GM12891 (cell line): ENCODE measurements around the gene ZP2.

Experiments
- PAX5 ChIP-seq: IDR thresholded peaks from 2 replicates; pipeline ENCODE4 v1.6.1; 2011; ENCODE audit warnings: low read length, moderate library complexity, mild to moderate bottlenecking; ENCODE audit not compliant: insufficient read depth, severe bottlenecking
- POLR2A ChIP-seq: IDR thresholded peaks from 2 replicates; pipeline ENCODE4 v1.6.1; 2011; ENCODE audit warnings: low read depth, low read length, control low read depth
- POLR2AphosphoS5 ChIP-seq: IDR thresholded peaks from 2 replicates; pipeline ENCODE4 v1.6.1; 2011; ENCODE audit warnings: low read depth, low read length, control low read depth
- SPI1 ChIP-seq: IDR thresholded peaks from 2 replicates; pipeline ENCODE4 v1.6.1; 2011; ENCODE audit warnings: low read depth, low read length, control low read depth
- TAF1 ChIP-seq: IDR thresholded peaks from 2 replicates; pipeline ENCODE4 v1.6.1; 2011; ENCODE audit warnings: low read depth, low read length, control low read depth

DNA sequence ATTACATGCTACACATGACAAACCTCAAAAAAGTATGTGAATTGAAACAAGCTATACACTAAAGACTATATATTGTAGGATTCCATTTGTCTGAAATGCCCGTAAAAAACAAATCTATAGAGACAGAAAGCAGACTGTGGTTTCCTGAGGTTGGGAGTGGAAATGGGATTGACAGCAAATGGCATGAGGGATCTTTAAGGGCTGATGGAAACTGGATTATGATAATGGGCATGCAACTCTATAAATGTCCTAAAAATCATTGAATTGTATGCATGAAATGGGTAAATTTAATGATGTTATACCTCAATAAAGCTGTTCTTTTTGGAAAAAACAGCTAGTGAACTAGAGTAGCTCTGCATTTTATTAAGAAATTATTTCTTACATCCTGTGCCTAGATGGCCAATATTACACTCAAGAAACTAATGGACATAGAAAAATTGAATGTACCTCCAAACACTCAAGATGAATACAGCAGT lies 21.7 kb upstream of the ZP2 start:
- no peak for TF ChIP-seq POLR2A
- TF ChIP-seq POLR2AphosphoS5: no peak
- no peak for TF ChIP-seq TAF1
- TF ChIP-seq PAX5: no peak
- TF ChIP-seq SPI1: no peak
